HG03103 (cell line): ENCODE measurements around the gene ZBTB16.

ENCODE experiments used
- ATAC-seq: cut with Tn5 transposase; IDR thresholded peaks from one replicate; pipeline ENCODE4 v1.9.1; 2021; ENCODE audit warnings: low read depth; ENCODE audit not compliant: unreplicated experiment

ZBTB16 gene

DNA sequence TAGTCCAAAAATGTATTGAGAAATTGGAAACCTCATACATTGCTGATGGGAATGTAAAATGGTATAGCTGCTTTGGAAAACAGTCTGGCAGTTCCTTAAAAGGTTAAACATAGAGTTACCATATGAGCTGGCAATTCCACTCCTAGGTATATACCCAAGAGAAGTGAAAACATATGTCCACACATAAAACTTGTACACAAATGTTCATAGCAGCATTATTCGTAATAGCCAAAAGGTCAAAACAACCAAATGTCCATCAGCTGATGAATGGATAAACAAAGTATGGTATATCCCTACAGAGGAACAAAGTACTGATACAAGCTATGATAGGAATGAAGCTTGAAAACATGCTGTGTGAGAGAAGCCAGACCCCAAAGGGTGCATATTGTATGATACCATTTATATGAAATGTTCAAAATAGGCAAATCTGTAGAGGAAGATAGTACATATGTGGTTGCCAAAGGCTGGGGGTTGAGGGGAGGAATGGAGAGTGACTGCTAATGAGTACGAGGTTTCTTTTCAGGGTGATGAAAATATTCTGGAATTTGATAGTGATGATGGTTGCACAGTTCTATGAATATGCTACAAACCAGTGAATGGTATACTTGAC is 85.8 kb downstream of the ZBTB16 start:
- no peak for ATAC-seq

DNA sequence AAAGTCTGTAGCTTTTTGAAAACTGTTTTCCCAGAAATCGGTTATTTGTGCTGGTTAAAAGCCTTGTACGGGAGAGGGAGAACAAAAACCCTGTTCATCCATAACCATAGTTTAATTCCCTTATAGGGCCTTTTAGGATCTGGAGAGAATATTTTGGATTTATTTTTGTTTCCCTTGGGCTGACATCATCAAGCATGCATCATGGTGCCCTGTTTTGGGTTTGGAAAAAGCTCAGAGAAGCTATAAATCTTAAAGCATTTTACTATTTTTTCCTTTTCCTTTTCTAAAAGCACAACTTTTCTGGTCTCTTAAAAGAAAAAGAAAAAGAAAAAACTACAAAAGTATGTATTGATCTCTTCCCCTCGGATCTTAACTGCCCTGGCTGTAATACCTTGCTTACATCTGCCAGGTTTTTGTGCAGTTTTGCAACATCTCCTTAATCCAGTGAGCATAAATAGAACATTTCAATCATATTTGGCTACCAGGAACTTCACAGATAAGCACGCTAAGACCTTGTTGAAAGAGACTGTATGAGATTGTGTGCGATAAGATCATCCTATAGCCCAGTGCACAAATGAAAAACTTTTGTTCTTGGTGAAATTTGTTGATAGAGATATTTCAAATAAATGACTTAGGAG is 88.0 kb downstream of the ZBTB16 start:
- ATAC-seq = no peak

DNA sequence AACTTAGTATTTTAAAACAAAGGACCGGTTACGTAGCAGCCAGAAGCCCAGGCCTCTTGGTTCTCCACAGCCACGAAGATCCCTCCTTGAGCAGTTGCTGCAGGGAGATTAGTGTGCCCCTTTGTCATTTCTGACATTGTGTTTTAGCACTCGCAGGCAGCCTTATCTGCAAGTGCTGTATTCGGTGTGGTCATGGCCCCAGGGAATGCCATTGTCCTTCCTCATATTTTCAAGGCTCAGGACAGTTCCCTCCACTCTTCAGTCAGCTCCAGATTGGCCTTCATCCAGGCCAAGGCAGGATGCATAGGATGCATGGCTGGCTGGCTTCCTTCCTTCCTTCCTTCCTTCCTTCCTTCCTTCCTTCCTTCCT is 88.5 kb downstream of the ZBTB16 start:
- ATAC-seq = no peak

DNA sequence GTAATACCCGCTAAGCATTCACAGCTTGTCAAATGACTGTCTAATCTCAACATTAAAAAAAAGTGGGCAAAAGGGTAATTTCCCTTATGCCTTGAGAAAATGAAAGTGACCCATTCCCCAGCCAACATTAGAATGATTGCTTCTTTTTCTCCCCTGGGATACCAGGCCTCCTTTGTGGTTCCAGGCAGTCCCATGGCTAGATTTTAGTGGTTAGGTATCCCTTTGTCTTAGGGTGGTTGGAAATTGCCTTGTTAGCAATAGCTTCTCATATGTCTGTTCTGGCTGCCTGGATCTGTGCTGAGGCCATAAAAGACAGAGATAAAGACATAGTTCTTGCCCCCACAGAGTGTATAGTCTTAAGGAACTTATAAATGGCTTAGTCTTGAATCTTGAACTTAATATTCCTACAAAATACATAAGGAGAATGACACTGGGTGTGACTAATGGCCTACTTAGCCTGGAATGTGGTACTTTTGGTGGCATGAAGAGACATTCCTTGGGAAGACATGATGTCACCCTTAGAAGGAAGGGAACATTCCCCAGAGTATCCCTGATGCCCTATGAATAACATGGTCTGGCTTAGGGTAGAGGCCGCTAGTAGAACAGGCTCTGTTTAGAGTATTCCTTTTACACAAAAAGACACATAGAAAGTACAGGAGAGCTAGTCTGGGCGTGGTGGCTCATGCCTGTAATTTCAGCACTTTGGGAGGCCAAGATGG is 90.3 kb downstream of the ZBTB16 start:
- ATAC-seq = no peak

DNA sequence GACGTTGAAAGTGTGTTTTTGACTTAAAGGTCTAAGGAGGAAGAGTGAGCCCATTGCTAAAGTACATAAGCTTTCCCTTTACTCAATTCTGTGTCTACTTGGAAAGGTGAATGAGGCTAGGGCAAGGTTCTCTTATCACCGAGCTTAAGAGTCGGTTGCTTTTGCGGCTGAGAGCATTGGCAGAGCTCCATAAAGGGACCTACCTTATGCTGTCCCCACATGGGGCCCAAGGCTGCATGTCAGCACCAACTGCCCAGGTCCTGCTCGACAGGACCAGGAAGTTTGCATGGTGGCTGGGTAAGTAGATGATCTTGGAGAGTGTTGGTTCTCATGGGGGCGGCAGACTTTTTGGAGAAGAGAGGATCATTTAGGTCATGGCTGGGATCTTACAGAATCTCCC is 91.2 kb downstream of the ZBTB16 start:
- no peak for ATAC-seq

DNA sequence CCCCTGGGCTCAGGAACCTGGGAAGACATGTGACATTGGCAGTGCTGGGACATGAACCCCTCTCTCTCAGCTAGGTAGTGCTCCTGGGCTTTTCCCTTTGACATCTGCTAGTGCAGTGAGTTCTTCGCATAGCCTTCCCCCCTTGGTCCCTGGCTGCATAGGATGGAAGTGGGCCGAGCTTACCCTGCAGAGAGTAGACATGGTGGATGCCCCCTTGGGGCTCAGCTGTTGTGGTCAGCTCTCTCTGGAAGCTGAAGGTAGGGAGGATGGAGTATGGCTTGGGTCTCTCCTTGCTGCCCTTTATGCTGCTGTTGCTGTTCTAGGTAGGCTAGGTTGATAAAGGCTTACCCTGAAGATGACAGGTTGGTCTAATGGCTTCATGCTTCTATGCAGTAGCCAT is 92.1 kb downstream of the ZBTB16 start:
- ATAC-seq = no peak

DNA sequence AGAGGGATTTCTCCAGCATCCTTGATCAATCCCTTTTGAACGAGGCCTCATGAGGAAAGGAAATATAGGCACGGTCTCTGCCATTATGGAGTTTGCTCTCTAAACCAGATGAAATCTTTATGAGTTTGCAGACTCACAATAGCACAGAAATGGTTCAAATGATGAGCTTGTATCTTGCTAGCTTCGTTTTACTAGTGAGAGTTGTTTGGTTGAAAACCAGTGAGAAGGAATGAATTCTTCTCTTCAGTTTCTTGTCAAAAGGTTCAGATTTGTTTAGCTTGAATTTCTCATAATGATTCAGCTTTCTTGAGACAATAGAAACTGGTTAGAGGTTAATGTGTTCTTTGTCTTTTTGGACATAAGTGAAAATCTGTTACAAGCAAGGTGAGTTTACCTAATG is 92.7 kb downstream of the ZBTB16 start:
- no peak for ATAC-seq

DNA sequence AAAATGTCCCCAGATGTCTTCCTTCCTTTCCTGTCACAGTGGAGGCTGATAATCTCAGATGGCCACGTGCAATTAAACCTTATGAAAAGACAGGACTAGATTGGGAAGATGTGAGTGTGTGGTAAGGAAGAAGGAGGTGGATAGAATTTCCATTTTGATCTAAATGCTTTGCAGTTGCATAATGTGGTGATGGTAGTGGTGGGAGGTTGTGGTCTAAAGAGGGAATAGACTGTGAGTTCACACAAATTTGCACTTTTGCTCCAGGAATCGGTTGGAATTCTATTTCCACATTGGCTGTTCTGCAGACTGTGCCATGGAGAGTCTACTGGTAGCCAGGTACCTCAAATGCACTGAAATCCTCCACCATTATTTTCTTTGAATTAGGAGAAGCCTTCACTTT is 93.3 kb downstream of the ZBTB16 start:
- no peak for ATAC-seq

DNA sequence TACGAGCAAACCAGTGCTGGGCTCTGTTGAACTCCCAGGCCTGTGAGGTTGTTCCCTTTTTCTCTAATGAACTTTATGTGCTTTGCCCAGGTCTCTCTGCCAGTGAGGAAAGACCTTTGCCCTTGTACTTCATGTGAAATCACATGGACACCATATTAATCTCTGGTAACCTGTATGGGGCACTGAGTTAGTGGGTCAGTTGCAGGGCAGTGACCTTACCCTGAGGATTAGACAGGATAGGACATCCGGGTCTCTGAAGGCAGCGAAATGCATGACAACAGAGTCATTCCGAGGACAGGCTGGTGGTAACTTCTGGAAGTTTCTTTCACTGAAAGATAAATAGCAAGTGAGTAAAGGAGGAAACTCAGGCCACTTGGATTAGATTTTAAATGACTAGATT is 93.7 kb downstream of the ZBTB16 start:
- no peak for ATAC-seq

DNA sequence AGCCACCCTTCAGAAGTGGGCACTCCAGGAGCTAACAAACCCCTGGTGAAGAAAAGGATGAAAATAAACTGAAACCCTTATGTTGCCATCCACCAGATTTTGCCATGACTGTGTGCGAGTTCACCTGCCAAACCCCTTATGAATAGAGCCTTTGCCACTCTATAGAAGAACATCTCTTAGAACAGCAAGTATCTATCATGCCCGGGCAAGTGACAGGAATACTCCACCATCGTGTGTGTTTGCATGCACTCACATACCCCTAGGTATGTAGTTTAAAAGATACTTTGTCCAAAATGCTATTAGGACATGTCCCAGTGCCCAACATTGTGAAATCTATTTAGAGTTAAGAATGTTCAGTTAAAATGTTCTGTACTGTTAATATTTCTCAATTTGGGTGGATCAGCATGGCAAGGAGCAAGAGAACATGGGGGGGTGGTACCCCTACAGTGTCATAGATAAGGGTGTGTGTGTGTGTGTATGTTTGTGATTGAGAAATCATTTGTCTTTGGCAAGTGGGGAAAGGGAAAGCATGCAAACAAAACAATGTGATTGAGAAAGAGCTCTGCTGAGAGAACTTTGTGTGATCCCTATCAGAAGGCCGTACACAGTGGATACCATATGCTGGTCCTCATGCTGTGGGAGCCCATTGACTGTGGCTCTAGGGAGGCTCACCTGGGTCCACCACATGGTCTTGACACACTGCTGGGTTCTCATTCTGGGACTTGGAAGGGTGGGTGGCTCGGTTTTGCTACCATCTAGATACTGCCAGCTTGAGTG is 94.9 kb downstream of the ZBTB16 start:
- no peak for ATAC-seq

DNA sequence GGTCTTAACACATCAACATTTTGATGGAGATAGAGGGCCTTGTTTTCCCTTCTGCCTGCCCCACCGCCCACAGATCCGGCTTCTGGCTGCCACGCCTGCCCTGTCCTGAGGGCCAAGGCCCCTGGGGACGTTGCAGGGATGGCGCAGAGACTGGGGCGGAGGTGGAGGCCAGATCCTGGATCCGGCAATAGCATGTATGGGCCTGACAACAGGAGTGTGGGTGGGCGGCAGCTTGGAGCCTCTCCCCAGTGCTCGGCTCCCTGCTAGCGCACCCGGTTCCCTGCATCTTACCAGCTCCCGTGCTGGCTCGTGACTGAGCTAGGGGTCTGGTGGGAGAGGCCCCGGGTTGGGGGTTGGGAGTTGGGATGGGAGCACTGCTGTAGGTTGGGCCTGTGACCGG is 95.6 kb downstream of the ZBTB16 start:
- no peak for ATAC-seq

DNA sequence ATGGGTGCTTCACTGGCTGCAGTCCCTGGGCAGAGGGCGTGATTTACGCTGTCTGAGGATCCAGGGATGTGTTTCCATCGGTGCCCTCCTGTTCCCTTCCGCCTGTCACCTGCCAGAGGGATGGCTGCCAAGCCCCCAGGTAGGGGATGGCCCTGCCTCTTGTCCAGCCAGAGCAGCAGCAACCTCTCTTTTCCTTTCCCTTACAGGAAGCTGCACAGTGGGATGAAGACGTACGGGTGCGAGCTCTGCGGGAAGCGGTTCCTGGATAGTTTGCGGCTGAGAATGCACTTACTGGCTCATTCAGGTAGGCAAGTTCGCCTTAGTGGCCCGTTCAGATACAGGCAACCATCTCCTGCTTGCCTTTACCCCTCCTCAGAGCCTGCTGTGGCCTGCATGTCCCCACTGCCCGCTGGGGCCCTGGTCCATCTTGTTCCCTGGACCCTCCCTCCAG is 96.6 kb downstream of the ZBTB16 start:
- no peak for ATAC-seq

DNA sequence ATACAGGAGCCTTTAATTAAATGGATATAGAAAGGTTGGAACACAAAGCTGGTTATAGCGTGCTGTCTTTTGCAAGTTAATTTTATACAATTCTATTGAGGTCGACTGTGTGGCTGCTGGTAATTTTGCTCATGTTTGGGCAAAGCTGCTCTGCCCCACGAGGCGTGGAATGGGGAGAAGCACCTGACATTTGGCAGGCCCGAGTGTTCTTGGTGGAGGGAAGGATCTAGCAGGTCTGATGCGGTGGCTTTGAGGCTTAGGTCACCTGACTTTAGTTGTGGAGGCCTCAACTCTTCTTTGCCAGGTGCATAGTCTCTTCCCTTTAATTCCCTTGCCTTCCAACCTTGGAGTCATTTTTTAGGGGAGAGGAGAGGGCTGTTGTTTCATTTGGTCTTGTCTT is 97.3 kb downstream of the ZBTB16 start:
- ATAC-seq = no peak

DNA sequence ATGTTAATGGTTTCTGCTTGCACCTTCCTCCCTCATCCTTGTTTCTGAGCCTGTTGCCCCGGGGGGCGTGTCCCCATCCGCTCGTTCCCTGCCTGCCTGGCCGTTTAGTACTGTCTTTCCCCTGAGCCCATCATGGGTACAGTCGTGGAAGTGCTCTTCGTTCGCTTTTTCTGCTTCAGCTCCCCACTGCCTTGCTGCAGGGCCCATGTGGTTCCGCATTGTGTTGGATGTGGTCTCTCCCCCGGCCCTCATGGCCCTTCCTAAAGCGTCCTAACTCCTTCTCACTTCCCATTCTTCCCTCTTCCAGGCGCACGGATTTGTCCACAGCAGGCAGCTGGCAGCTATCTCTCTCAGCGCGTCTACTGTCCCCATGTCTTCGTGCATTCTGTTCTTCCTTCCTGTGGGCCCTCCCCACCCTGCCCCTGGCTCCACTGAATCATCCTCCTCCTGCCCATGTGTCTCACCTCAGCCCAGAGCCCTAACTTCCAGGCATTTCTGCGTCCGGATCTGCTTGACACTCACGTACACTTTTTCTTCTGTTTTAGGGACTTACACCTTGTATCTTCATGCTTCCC is 98.1 kb downstream of the ZBTB16 start:
- no peak for ATAC-seq

DNA sequence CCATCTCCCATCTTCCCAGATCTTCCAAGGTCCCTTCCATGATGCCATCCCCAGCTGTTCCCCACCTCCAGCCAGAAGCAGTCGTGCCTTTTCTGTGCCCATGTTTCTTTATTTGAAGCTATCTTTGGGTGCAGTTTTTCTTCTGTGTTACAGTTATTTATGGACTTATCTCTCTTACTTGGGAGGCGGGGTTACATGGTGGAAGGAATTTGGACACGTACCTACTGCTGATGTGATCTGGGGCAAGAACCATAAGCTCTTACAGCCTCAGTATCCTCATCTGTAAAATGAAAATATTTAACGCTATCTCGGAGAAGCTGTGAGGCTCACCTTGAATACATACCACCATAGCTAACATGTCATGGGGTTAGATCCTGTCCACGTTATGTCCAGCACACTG is 98.9 kb downstream of the ZBTB16 start:
- no peak for ATAC-seq

DNA sequence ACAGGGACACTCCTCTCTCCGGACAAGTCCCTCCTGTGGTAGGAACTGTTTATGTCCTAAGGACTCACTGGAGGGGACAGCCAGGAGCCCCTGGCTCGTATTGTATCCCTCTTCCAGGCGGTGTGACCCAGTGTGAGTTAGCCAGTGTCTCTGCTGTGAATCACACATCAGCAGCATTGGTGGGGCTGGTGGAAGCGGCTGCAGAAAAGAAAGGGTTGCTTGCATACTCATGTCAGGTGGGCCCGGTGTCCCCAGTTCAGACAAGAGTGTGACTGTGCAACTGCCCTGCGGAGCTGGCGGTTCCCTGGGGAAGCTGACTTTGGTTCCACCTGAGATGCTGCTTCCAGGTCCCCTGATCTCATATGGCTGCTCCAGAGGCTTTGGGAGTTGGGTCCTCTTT is 99.4 kb downstream of the ZBTB16 start:
- no peak for ATAC-seq

DNA sequence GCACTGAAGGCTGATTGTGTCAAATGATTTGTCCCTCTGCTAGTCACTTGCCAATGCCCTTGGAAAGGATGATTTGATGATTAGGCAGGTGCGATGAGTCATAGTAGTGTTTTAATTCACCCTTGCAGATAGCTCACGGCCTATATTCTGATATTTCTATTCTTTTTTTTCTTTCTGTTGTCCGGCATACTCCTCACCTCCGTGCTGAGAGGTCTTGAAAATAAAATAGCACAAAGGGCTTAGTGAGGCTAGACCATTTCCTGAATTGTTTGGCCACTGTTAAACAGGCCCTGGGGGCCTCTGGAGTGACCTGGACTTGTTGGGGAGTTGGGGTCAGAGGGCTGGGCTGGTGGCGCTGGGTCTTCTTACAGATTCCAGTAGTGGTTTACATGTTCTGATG is 99.8 kb downstream of the ZBTB16 start:
- no peak for ATAC-seq

DNA sequence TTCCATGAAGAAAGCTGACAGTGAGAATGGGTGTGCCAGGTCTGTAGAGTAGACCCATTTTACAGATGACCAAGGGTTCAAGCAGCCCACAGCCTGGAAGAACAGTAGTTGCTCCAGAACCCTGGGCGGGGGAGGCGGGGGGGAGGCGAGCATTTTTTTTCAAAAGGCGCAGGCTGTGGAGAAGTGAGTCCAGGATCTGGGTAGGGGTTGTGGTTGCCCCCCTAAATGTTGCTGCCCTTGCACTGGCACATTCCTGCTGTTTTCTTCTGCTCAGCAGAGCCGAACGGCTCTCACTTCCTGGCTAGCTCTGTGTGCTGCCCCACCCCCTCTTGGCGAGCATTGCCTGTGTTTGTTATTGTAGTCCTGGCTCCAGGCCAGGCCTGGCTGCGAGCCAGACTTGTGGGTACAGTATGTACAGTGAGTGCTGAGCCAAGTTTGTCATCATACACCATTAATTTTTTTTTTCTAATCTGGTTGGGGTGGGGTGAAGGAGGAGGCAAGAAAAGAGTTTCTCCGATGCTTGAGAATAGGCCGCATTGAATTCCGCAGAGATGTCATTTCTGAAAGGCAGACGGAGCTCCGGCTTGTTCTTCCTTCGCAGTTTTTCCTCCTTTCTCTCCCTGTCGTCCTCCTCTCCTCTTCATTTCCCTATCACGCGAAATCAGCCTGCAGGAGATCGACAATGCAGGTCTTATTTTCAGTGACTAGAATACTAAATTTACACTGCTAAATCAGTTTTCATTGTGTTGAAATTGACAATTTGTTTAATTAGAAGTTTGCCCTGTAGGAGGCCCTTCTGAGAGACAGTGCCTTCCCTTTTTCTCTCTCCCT is 100.5 kb downstream of the ZBTB16 start:
- ATAC-seq = peak; percentile 81

DNA sequence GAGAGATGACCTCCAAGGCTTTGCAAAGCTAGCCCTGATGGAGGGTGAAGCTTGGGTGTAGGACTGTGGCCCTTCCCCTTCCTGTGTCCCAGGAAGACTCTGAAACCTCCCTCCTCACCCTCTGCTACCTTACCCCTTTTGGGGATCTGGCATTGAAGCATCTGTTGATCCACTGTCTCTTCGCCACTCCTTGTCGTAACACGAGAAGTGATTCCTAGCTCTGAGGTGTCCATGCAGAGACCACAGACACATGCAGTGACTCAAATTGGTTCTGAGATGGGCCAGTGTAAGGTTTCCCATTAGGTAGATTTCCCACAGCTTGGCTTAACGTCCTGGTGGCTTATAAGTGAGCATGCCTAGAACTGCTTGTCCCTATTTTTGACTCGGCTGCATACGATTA is 101.4 kb downstream of the ZBTB16 start:
- ATAC-seq = no peak
